Keratinocyte (primary cell): ENCODE data around the gene HCK. TPM values are rescaled to one million over a fixed set of nuclear protein-coding genes. Genes with fewer than 3 reads are reported as not detected.

Experiments used
- DNase-seq: peaks from one replicate; pipeline ENCODE4 v3.0.0-alpha.2; 2011; ENCODE audit warnings: low read depth, missing footprints, low spot score
- FAIRE-seq: peaks from 2 replicates; lab custom pipeline; 2011; peaks lifted over from hg19 to GRCh38; lab: Jason Lieb, UNC
- H2AFZ ChIP-seq: 2 replicates; pipeline ENCODE4 v1.6.0; 2012; ENCODE audit warnings: low read length, control low read depth, inconsistent platforms; ENCODE audit not compliant: control insufficient read depth
- H3K27ac ChIP-seq: 2 replicates; pipeline ENCODE4 v1.5.1; 2011; ENCODE audit warnings: low read length; ENCODE audit not compliant: control insufficient read depth, insufficient read depth
- H3K27me3 ChIP-seq: 3 replicates; pipeline ENCODE4 v1.6.0; 2011; ENCODE audit warnings: low read length; ENCODE audit not compliant: control insufficient read depth, insufficient read depth; ENCODE audit errors: extremely low read depth
- H3K36me3 ChIP-seq, 2 experiments: 2 replicates in 1 of 2; 3 replicates in 1 of 2; pipeline ENCODE4 v1.5.1; 2011; ENCODE audit warnings: low read length in 2 of 2, mild to moderate bottlenecking in 1 of 2; ENCODE audit not compliant: control insufficient read depth in 2 of 2, insufficient read depth in 2 of 2; ENCODE audit errors: extremely low read depth in 1 of 2
- H3K4me1 ChIP-seq: 3 replicates; pipeline ENCODE4 v1.5.1; 2011; ENCODE audit warnings: low read length; ENCODE audit not compliant: control insufficient read depth, insufficient read depth; ENCODE audit errors: extremely low read depth
- H3K4me2 ChIP-seq: 3 replicates; pipeline ENCODE4 v1.6.0; 2011; ENCODE audit warnings: low read depth, low read length; ENCODE audit not compliant: control insufficient read depth, insufficient read depth; ENCODE audit errors: extremely low read depth
- H3K4me3 ChIP-seq, 3 experiments: fragments of 200-600 bp in 1 of 3; sonication (generic) in 1 of 3; 2 replicates in 2 of 3; 3 replicates in 1 of 3; pipeline ENCODE4 v1.5.1; 2011 to 2016; ENCODE audit warnings: low read length in 3 of 3, mild to moderate bottlenecking in 3 of 3, control low read depth in 2 of 3, inconsistent platforms in 1 of 3, low read depth in 1 of 3, mixed read lengths in 1 of 3, mixed run types in 1 of 3, moderate library complexity in 1 of 3; ENCODE audit not compliant: control insufficient read depth in 2 of 3, insufficient read depth in 2 of 3; ENCODE audit errors: extremely low read depth in 1 of 3
- H3K79me2 ChIP-seq: 2 replicates; pipeline ENCODE4 v1.6.0; 2012; ENCODE audit warnings: low read length; ENCODE audit not compliant: control insufficient read depth, insufficient read depth
- H3K9ac ChIP-seq: 3 replicates; pipeline ENCODE4 v1.6.0; 2011; ENCODE audit warnings: low read length; ENCODE audit not compliant: control insufficient read depth, insufficient read depth; ENCODE audit errors: extremely low read depth
- H3K9me1 ChIP-seq: 3 replicates; pipeline ENCODE4 v1.6.0; 2011; ENCODE audit warnings: low read length; ENCODE audit not compliant: control insufficient read depth, insufficient read depth; ENCODE audit errors: extremely low read depth
- H3K9me3 ChIP-seq: 2 replicates; pipeline ENCODE4 v1.5.1; 2012; ENCODE audit warnings: low read depth, low read length; ENCODE audit not compliant: control insufficient read depth
- H4K20me1 ChIP-seq: 3 replicates; pipeline ENCODE4 v1.6.0; 2011; ENCODE audit warnings: low read length; ENCODE audit not compliant: control insufficient read depth, insufficient read depth; ENCODE audit errors: extremely low read depth
- CTCF ChIP-seq, 3 experiments: IDR thresholded peaks in 1 of 3; conservative IDR thresholded peaks in 1 of 3; optimal IDR thresholded peaks in 1 of 3; 2 replicates in 2 of 3; 3 replicates in 1 of 3; pipeline versions ENCODE3 to v1.5.1; 2011; ENCODE audit warnings: low read length in 3 of 3, mild to moderate bottlenecking in 3 of 3, moderate library complexity in 2 of 3, control low read depth in 1 of 3, inconsistent platforms in 1 of 3; ENCODE audit not compliant: insufficient read depth in 2 of 3; ENCODE audit errors: extremely low read depth in 1 of 3
- EZH2 ChIP-seq: IDR thresholded peaks from one replicate; pipeline ENCODE4 v1.6.1; 2012; ENCODE audit warnings: inconsistent platforms, mild to moderate bottlenecking, low read length, moderate library complexity
- dilution Hi-C: fragments of 300-500 bp; cut with MboI; formaldehyde crosslinking; loops from one replicate; pipeline ENCODE4 v1.7.0; 2020; ENCODE audit warnings: low sequenced_read_pairs; ENCODE audit not compliant: extremely low pct_ligation_motif_present
- polyA plus RNA-seq, 5 experiments: library from polyadenylated mRNA; depleted of rRNA in 3 of 5; stranded (reverse) in 3 of 5; stranded (forward) in 1 of 5; unstranded in 1 of 5; fragments of >200 nt; gene quantifications; 1 replicate in 1 of 5; 2 replicates in 3 of 5; 3 replicates in 1 of 5; pipeline versions ENCODE4 v1.2.1 to v1.2.3, GENCODE V29; 2011 to 2012; ENCODE audit warnings: missing spikeins in 2 of 5, low read depth in 1 of 5, low replicate concordance in 1 of 5

HCK gene
- polyA plus RNA-seq, 1 donor (not counting 4 experiments of a cell fraction or from before 2014, with no cell fraction given), result not detected

GRCh38 chr20:32088759-32089158 is 36.7 kb downstream of the HCK start:
- FAIRE-seq, result no peak
- H2AFZ ChIP-seq, result no peak overlapping the region
- peaks cover 8% of the 10 kb centered on the region for H3K27me3 ChIP-seq
- no peaks in the 10 kb centered on the region for H4K20me1 ChIP-seq
- H3K4me1 ChIP-seq, result no peaks in the 10 kb centered on the region
- no peak for DNase-seq
- no peak for TF ChIP-seq EZH2
- no peak for TF ChIP-seq CTCF (optimal IDR thresholded peaks at IDR 0.05 in 1 of 3, IDR thresholded peaks at IDR 0.05 in 1 of 3, conservative IDR thresholded peaks at IDR 0.05 in 1 of 3; ENCODE audit: extremely low read depth in 1 of 3, insufficient read depth in 2 of 3, low read length in 3 of 3)
- no peaks in the 10 kb centered on the region for H3K79me2 ChIP-seq
- dilution Hi-C loops, result no loop called here
- H3K36me3 ChIP-seq, result no peaks in the 10 kb centered on the region
- H3K4me3 ChIP-seq, result no peak overlapping the region
- H3K27ac ChIP-seq, result no peak overlapping the region
- no peaks in the 10 kb centered on the region for H3K9me3 ChIP-seq
- no peak overlapping the region for H3K4me2 ChIP-seq
- no peaks in the 10 kb centered on the region for H3K9me1 ChIP-seq
- no peak overlapping the region for H3K9ac ChIP-seq

- TF ChIP-seq EZH2 (no peak), CTCF (optimal IDR thresholded peaks at IDR 0.05 in 1 of 3, IDR thresholded peaks at IDR 0.05 in 1 of 3, conservative IDR thresholded peaks at IDR 0.05 in 1 of 3; ENCODE audit: extremely low read depth in 1 of 3, insufficient read depth in 2 of 3, low read length in 3 of 3) (no peak)
- Histone ChIP-seq H3K27me3 (peaks cover 6% of the 10 kb centered on the region), H3K79me2 (no peaks in the 10 kb centered on the region), H2AFZ (no peak overlapping the region), H3K4me1 (no peaks in the 10 kb centered on the region), H4K20me1 (no peaks in the 10 kb centered on the region), H3K4me3 (no peak overlapping the region), H3K4me2 (no peak overlapping the region), H3K27ac (no peak overlapping the region), H3K9ac (no peak overlapping the region), H3K9me1 (no peaks in the 10 kb centered on the region), H3K36me3 (no peaks in the 10 kb centered on the region), H3K9me3 (no peaks in the 10 kb centered on the region)
- dilution Hi-C loops, result no loop called here
- no peak for FAIRE-seq
- no peak for DNase-seq
These were observed 37.8 kb downstream of the HCK start for GRCh38 chr20:32089637-32090362.
